HCT116 (cell line): Measurements from ENCODE around the gene RHEX. TPM values are rescaled to one million over a fixed set of nuclear protein-coding genes. Genes with fewer than 3 reads are reported as not detected.

Source experiments
- ATAC-seq: fragments of 200-7000 bp; cut with Tn5 transposase; 2 replicates; pipeline ENCODE4 v1.9.1; 2020; ENCODE audit warnings: mild to moderate bottlenecking, moderate library complexity
- BruUV-seq: library from RNA; stranded (reverse); fragments of 400-500 nt; replicated peaks from 2 replicates; lab custom pipeline; 2021; lab: Mats Ljungman, UMichigan
- CTCF ChIA-PET: fragments of 300-600 bp; sonication (Branson Sonifier 250); formaldehyde crosslinking; loops from one replicate; lab custom pipeline; 2021; ENCODE audit warnings: antibody characterized with exemption; lab: Charles Lee
- POLR2A ChIA-PET: fragments of 300-600, 350-600 bp; sonication (Branson Sonifier 250); formaldehyde crosslinking; loops from one replicate; lab custom pipeline; 2021; ENCODE audit warnings: antibody characterized with exemption; lab: Charles Lee
- RAD21 ChIA-PET, 2 experiments: fragments of 300-600 bp; sonication (Branson Sonifier 250); formaldehyde crosslinking; loops; one replicate each; lab custom pipeline; 2023; ENCODE audit warnings: low total read pairs in 2 of 2; ENCODE audit not compliant: uncharacterized antibody in 2 of 2, unreplicated experiment in 2 of 2, low non-redundant PET in 1 of 2; lab: Charles Lee
- DNase-seq: peaks from one replicate; pipeline ENCODE4 v3.0.0-alpha.2; 2010; ENCODE audit warnings: low read depth, low spot score
- H2AFZ ChIP-seq: fragments of 200-600 bp; shearing (Covaris generic), sonication (generic); 2 replicates; pipeline ENCODE4 v1.6.1; 2017; ENCODE audit warnings: low read depth, mixed run types, mixed read lengths, antibody characterized with exemption, low read length; ENCODE audit not compliant: poor library complexity, severe bottlenecking
- H3K27ac ChIP-seq: 2 replicates; pipeline ENCODE4 v1.5.1; 2012; ENCODE audit warnings: low read depth, low read length
- H3K27me3 ChIP-seq: fragments of 200-600 bp; sonication (generic); 2 replicates; pipeline ENCODE4 v1.6.1; 2016; ENCODE audit warnings: mixed run types, low read length, mixed read lengths; ENCODE audit not compliant: insufficient read depth
- H3K36me3 ChIP-seq, 2 experiments: fragments of 200-500 bp in 1 of 2; fragments of 200-600 bp in 1 of 2; sonication (Bioruptor generic) in 1 of 2; sonication (generic) in 1 of 2; 2 replicates each; pipeline versions ENCODE4 v1.5.1 to v1.6.1; 2014 to 2016; ENCODE audit warnings: low read length in 2 of 2, inconsistent platforms in 1 of 2, mixed read lengths in 1 of 2, mixed run types in 1 of 2; ENCODE audit not compliant: insufficient read depth in 2 of 2, control insufficient read depth in 1 of 2
- H3K4me1 ChIP-seq, 2 experiments: fragments of 200-600 bp in 1 of 2; sonication (generic) in 1 of 2; 2 replicates each; pipeline versions ENCODE4 v1.5.1 to v1.6.1; 2012 to 2017; ENCODE audit warnings: low read length in 2 of 2, inconsistent platforms in 1 of 2, mild to moderate bottlenecking in 1 of 2, mixed read lengths in 1 of 2, mixed run types in 1 of 2, moderate library complexity in 1 of 2; ENCODE audit not compliant: insufficient read depth in 2 of 2, control insufficient read depth in 1 of 2
- H3K4me2 ChIP-seq: fragments of 200-600 bp; sonication (generic); 2 replicates; pipeline ENCODE4 v1.6.1; 2017; ENCODE audit warnings: mixed run types, low read length, mixed read lengths
- H3K4me3 ChIP-seq, 2 experiments: fragments of 200-600 bp in 1 of 2; sonication (generic) in 1 of 2; replicated peaks in 1 of 2; 2 replicates each; pipeline ENCODE4 v1.5.1; 2011 to 2016; ENCODE audit warnings: low read length in 2 of 2, control low read depth in 1 of 2, low read depth in 1 of 2, mild to moderate bottlenecking in 1 of 2, mixed read lengths in 1 of 2, mixed run types in 1 of 2
- H3K79me2 ChIP-seq: fragments of 200-600 bp; sonication (generic); 2 replicates; pipeline ENCODE4 v1.6.1; 2017; ENCODE audit warnings: mild to moderate bottlenecking, mixed run types, low read length, moderate library complexity, mixed read lengths; ENCODE audit not compliant: insufficient read depth
- H3K9ac ChIP-seq: fragments of 200-600 bp; sonication (generic); 2 replicates; pipeline ENCODE4 v1.6.1; 2016; ENCODE audit warnings: low read length, mixed read lengths
- H3K9me2 ChIP-seq: fragments of 200-600 bp; sonication (generic), shearing (Covaris generic); 2 replicates; pipeline ENCODE4 v1.6.1; 2017; ENCODE audit warnings: mixed run types, mild to moderate bottlenecking, moderate library complexity; ENCODE audit not compliant: insufficient read depth
- H3K9me3 ChIP-seq, 2 experiments: fragments of 200-500 bp in 1 of 2; fragments of 200-600 bp in 1 of 2; sonication (Bioruptor generic) in 1 of 2; sonication (generic) in 1 of 2; 2 replicates each; pipeline ENCODE4 v1.6.1; 2014 to 2017; ENCODE audit warnings: low read length in 2 of 2, mixed read lengths in 2 of 2, inconsistent platforms in 1 of 2, low read depth in 1 of 2, mild to moderate bottlenecking in 1 of 2, mixed run types in 1 of 2, moderate library complexity in 1 of 2; ENCODE audit not compliant: control insufficient read depth in 1 of 2, insufficient read depth in 1 of 2
- H4K20me1 ChIP-seq: fragments of 200-600 bp; sonication (generic), shearing (Covaris generic); 2 replicates; pipeline ENCODE4 v1.6.1; 2017; ENCODE audit warnings: mixed run types, mild to moderate bottlenecking, moderate library complexity; ENCODE audit not compliant: insufficient read depth
- EGR1 ChIP-seq: IDR thresholded peaks from 2 replicates; pipeline ENCODE4 v1.6.1; 2012; ENCODE audit warnings: low read depth
- ELF1 ChIP-seq: IDR thresholded peaks from 2 replicates; pipeline ENCODE4 v1.6.1; 2012; ENCODE audit warnings: low read depth, borderline replicate concordance
- EZH2 ChIP-seq: fragments of 200-600 bp; sonication (generic); IDR thresholded peaks from 2 replicates; pipeline ENCODE4 v1.6.1; 2017; ENCODE audit warnings: antibody characterized with exemption, mixed run types
- POLR2AphosphoS5 ChIP-seq: IDR thresholded peaks from 2 replicates; pipeline ENCODE4 v1.6.1; 2011; ENCODE audit warnings: mild to moderate bottlenecking, low read depth, low read length, moderate library complexity
- intact Hi-C: fragments of 100-400 bp; cut with micrococcal nuclease; formaldehyde crosslinking; loops from 2 replicates; pipeline ENCODE4 v1.10.0; 2022
- total RNA-seq: library from RNA; stranded (reverse); gene quantifications from one replicate; pipeline ENCODE4 v1.2.1, GENCODE V29; 2021; ENCODE audit not compliant: unreplicated experiment
- TF ChIP-seq, protein P1 (sequence below): IDR thresholded peaks from 2 replicates; pipeline ENCODE4 v1.6.1; 2012
- TF ChIP-seq, protein P2 (sequence below): IDR thresholded peaks from 2 replicates; pipeline ENCODE4 v1.6.1; 2012
- TF ChIP-seq, protein P3 (sequence below), 3 experiments: fragments of 200-600 bp in 1 of 3; sonication (generic) in 1 of 3; IDR thresholded peaks in 2 of 3; conservative IDR thresholded peaks in 1 of 3; 2 replicates each; pipeline ENCODE4 v1.5.1; 2012 to 2017; ENCODE audit warnings: low read depth in 2 of 3, low read length in 2 of 3, antibody characterized with exemption in 1 of 3, borderline replicate concordance in 1 of 3, control low read depth in 1 of 3, mild to moderate bottlenecking in 1 of 3, mixed read lengths in 1 of 3, mixed run types in 1 of 3, moderate library complexity in 1 of 3; ENCODE audit not compliant: insufficient read depth in 1 of 3

Gene RHEX
- total RNA-seq, 1 experiment from 2014 or later, result not detected

DNA sequence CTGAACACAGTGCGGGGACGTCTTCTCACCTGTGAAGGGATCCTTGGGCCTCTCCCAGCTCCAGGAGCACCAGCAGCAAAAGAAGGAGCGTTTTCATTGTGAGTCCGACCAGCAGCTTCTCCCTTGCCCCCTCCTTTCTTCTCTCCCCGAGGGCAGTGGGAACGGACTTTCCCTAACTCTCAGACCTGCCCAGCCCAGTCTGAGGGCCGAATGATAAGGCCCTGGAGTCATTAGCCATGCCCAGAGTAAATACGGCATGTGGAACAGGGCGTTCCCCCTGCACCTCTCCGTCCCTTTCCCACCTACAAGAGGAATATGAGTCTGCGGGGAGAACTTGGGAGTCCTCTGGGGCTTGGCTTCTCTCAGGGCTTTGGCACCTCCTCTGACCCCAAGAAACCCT, 29.3 kb upstream of the RHEX start, which contains the start of gene CTSE:
Gene CTSE (minus strand): TSS at position 201 of the 400 bp plus-strand sequence. CDS start 104 bp downstream, at position 97.
- ChIA-PET CTCF (no interaction called here), RAD21 (no interaction called here), POLR2A (no interaction called here)
- H3K9me2 ChIP-seq, result no peaks in the 10 kb centered on the region
- H3K27me3 ChIP-seq, result no peaks in the 10 kb centered on the region
- DNase-seq (no peak), ATAC-seq (no peak)
- no peak within 1 kb of the TSS for H2AFZ ChIP-seq
- H3K4me1 ChIP-seq, result peaks cover 5 to 18% of the 10 kb centered on the region in 2 experiments; a peak in 2 of 4 replicates
- TF ChIP-seq POLR2AphosphoS5, result no peak
- TF ChIP-seq, protein P1, sequence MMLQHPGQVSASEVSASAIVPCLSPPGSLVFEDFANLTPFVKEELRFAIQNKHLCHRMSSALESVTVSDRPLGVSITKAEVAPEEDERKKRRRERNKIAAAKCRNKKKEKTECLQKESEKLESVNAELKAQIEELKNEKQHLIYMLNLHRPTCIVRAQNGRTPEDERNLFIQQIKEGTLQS, result no peak
- no TSS peak for BruUV-seq
- no peak within 1 kb of the TSS for H3K4me2 ChIP-seq
- no peak within 1 kb of the TSS for H3K4me3 ChIP-seq
- H3K36me3 ChIP-seq, result no peaks in the 10 kb centered on the region
- no peak within 1 kb of the TSS for H3K27ac ChIP-seq
- H3K79me2 ChIP-seq, result no peaks in the 10 kb centered on the region
- no peaks in the 10 kb centered on the region for H4K20me1 ChIP-seq
- no peaks in the 10 kb centered on the region for H3K9me3 ChIP-seq
- H3K9ac ChIP-seq, result no peak within 1 kb of the TSS
- intact Hi-C loops, result no loop called here

DNA sequence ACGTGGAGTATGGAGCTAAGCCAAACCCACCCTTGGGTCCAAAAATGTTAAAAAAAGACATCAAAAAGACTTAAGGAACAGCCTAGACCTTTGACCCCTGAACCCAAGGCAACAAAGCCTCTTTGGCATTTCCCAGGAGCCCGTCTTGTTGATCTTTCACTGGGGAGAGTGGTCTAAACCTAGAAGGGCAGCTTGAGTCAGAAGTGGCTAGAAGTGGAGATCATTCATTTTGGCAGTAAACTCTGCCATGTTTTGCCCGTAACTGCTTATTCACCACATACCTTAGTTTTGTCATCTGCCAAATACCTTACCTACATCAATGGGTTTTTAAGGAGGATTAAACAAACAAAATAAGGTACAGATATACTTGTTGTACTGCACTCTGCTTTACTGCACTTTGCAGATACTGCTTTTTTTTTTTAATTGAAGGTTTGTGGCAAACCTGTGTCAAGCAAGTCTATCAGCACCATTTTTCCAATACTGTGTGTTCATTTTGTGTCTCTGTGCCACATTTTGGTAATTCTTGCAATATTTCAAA, 27.6 kb upstream of the RHEX start:
- H3K4me1 ChIP-seq, result peaks cover 5 to 18% of the 10 kb centered on the region in 2 experiments; a peak in 2 of 4 replicates
- BruUV-seq, result no TSS peak
- CTCF ChIA-PET, result interaction anchor here (0.6 kb wide), 1 partner anchor 17 kb away, joined by 4 read pairs; no protein-coding TSS in a partner anchor

More for the DNA sequence above, 27.6 kb upstream of the RHEX start:
- no peak overlapping the region for H2AFZ ChIP-seq
- no peak overlapping the region for H3K27ac ChIP-seq
- H3K9ac ChIP-seq, result no peak overlapping the region
- no peaks in the 10 kb centered on the region for H3K36me3 ChIP-seq
- H3K79me2 ChIP-seq, result no peaks in the 10 kb centered on the region
- H3K4me3 ChIP-seq, result no peak overlapping the region
- no peaks in the 10 kb centered on the region for H4K20me1 ChIP-seq
- no peak overlapping the region for H3K4me2 ChIP-seq
- ATAC-seq (no peak), DNase-seq (no peak)
- no peaks in the 10 kb centered on the region for H3K9me2 ChIP-seq
- intact Hi-C loops, result loop anchor here (1.0 kb wide), 1 partner anchor 17 kb away; no protein-coding TSS in a partner anchor
- H3K9me3 ChIP-seq, result no peaks in the 10 kb centered on the region
- ChIA-PET POLR2A (no interaction called here), RAD21 (no interaction called here)
- no peak for TF ChIP-seq ELF1
- TF ChIP-seq, protein P2, sequence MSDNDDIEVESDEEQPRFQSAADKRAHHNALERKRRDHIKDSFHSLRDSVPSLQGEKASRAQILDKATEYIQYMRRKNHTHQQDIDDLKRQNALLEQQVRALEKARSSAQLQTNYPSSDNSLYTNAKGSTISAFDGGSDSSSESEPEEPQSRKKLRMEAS, result no peak
- no peak for TF ChIP-seq EGR1
- no peak for TF ChIP-seq POLR2AphosphoS5
- TF ChIP-seq, protein P3, sequence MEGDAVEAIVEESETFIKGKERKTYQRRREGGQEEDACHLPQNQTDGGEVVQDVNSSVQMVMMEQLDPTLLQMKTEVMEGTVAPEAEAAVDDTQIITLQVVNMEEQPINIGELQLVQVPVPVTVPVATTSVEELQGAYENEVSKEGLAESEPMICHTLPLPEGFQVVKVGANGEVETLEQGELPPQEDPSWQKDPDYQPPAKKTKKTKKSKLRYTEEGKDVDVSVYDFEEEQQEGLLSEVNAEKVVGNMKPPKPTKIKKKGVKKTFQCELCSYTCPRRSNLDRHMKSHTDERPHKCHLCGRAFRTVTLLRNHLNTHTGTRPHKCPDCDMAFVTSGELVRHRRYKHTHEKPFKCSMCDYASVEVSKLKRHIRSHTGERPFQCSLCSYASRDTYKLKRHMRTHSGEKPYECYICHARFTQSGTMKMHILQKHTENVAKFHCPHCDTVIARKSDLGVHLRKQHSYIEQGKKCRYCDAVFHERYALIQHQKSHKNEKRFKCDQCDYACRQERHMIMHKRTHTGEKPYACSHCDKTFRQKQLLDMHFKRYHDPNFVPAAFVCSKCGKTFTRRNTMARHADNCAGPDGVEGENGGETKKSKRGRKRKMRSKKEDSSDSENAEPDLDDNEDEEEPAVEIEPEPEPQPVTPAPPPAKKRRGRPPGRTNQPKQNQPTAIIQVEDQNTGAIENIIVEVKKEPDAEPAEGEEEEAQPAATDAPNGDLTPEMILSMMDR (IDR thresholded peaks at IDR 0.05 in 2 of 3, conservative IDR thresholded peaks at IDR 0.05 in 1 of 3; ENCODE audit: borderline replicate concordance in 1 of 3, insufficient read depth in 1 of 3, low read depth in 2 of 3, low read length in 2 of 3), result no peak
- no peak for TF ChIP-seq EZH2
- TF ChIP-seq, protein P1, result no peak
- H3K27me3 ChIP-seq, result no peaks in the 10 kb centered on the region
